SH-SY5Y (cell line): ENCODE measurements around the gene TMEM158.

Experiments used
- GATA2 ChIP-seq: IDR thresholded peaks from 2 replicates; pipeline ENCODE4 v1.6.1; 2011; ENCODE audit warnings: mild to moderate bottlenecking, low read depth, low read length
- GATA3 ChIP-seq: IDR thresholded peaks from 2 replicates; pipeline ENCODE4 v1.6.1; 2011; ENCODE audit warnings: low read depth, mild to moderate bottlenecking, low read length, moderate library complexity

DNA sequence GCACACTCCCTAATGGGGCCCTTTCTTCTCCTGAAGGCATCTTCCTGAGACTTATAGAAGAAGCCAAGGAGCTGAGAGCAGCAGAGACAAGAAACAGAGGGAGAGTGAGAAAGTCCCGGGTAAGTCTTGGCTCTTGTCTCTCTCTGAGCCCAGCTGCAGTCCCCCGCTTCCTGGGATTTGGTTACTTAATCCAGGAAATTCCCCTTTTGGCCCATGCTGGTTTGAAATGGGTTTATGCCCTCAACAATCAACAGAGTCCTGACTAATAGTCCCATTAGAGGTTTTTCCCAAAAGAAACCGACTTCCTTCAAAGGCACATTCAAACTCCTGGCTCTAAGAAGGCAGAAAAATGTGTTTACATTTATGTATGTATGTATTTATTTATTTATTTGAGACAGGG lies 22.0 kb downstream of the TMEM158 start:
- TF ChIP-seq GATA3 (no peak), GATA2 (no peak)
